ENCODE data around the gene PRDX2.
A peak's percentile ranks its signal among the peaks of the same experiment; 100 is the strongest.
"Not testable (repeated sequence)": the region's sequence is repeated elsewhere in the genome, so short reads cannot be mapped to it uniquely, and the experiment has no call there.

Gene PRDX2

DNA sequence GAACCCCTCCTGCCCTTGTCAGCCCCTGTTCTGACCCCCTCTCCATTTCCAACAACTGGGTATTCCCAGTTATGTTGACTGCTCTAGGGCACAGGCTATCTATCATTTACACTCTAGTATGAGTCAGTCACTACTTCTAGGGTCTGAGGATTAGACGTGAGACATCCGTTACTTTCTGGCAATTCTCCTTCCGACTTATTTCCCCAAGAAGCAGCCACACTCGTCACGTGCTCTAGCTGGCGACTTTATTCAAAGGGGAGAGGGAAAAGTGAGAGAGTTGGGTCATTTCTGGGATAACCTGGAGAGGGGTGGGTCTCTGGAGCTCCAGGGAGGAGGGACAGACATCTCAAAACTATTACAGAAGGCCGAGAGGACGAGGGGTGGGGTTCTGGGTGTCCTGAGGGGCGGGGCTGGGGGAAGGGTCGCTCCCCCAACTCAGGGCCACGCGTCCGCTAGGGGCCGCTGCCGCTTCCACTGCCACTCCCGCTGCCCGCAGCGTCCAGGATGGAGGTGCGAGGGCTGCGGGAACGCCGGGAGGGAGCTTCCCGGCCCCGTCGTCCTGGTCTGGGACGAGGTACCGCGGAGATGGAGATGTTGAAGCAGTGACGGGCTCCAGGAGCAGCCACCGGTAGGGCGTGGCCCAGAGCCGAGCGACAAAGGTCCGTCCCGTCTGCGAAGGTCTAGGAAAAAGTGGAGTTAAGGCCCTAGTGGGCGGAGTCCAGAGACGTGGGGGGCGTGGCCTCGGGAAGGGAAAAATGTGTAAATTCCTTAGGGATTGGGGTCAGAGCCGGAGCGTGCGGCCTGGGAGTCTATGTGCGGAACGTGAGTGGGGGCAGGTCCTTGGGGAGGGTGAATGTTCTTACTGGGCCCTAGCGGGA lies 23.9 kb upstream of the PRDX2 start:
- DNase-seq (ENCODE audit: low read depth) = no peak

DNA sequence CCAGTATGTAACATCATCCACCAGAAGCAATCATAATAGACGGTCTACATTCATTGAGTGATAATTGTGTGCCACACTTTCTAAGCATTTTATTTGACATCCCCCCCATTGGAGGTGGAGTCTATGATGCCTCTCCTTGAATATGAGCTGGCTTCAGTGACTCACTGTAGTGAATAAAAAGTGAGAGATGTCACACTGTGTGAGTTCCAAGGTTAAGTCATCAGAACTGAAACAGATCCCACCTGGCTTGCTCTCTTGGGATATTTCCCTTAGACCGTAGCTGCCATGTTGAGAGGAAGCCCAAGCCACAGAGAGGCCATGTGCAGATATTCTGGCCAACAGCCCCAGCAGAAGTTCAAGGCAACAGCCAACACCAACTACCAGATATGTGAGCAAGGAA lies 20.2 kb upstream of the PRDX2 start:
- DNase-seq (ENCODE audit: low read depth) = no peak

DNA sequence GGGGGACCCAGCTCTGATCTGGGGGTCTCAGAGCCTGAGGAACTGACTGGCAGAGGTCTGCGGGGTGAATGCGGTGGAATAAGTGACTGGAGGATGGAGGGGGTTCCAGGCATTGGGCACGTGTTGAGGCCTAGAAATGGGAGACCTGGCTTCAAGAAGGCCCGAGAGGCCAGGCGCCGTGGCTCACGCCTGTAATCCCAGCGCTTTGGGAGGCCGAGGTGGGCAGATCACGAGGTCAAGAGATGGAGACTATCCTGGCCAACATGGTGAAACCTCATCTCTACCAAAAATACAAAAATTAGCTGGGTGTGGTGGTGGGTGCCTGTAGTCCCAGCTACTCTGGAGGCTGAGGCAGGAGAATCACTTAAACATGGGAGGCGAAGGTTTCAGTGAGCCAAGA lies 16.2 kb upstream of the PRDX2 start:
- not testable (repeated sequence) for DNase-seq (ENCODE audit: low read depth)

DNA sequence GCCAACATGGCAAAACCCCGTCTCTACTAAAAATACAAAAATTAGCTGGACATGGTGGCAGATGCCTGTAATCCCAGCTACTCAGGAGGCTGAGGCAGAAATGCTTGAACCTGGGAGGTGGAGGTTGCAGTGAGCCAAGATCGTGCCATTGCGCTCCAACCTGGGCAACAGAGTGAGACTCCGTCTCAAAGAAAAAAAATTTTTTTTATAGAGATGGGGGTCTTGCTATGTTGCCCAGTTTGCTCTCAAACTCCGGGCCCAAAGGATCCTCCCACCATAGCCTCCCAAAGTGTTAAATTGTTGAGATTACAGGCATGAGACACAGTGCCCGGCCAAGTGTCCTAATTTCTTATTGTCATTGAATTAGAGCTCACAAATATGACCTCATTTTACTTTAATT lies 15.6 kb upstream of the PRDX2 start:
- DNase-seq (ENCODE audit: low read depth) = not testable (repeated sequence)

DNA sequence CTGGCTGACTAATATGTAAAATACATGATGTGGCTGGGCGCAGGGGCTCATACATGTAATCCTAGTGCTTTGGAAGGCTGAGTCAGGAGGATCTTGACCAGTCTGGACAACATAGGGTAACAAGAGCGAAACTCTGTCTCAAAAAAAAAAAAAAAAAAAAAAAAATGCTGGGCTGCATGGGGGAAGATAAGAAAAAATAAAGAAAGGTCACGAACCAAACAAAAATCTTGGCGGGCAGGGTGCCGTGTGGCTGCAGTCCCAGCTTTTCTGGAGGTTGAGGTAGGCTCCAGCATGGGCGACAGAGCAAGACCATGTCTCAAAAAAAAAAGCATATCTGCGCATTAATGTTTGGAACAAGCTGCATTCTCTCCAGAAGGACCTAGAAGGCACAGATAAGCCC lies 13.5 kb upstream of the PRDX2 start:
- no peak for DNase-seq (ENCODE audit: low read depth)

DNA sequence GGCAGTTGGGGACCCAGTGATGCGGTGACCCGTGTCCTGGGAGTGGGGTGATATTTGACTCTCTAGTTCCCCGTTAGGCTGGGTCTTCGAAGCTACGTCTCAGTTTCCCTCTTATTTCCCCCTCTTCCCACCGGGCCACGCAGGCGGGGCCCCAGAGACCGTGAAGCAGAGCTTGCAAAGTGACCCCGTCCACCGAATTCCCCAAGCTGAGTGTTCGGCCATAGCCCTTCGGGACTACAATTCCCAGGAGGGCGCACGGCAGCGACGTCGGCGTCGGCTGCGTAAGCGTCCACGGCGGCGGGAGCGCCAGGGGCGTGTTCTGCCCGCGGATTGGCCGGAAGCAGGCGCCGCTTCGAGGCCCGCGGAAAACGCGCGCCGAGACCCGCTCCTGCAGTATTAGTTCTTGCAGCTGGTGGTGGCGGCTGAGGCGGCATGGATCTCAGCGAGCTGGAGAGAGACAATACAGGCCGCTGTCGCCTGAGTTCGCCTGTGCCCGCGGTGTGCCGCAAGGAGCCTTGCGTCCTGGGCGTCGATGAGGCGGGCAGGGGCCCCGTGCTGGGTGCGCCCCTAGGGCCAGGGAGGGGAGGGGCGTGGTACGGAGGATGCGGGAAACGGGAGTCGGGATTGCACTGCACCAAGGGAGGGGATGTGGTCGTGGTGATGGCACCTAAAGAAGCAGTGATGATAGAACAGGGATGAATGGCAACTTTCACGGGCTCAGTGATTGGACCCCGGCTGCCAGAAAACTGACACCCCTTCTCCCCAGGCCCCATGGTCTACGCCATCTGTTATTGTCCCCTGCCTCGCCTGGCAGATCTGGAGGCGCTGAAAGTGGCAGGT lies 4.9 kb upstream of the PRDX2 start, which contains the start of gene RNASEH2A:
RNASEH2A (plus strand) TSS at position 343 of the 840 bp plus-strand sequence; CDS start at position 433, 90 bp downstream.
- peak; percentile 76 for DNase-seq (ENCODE audit: low read depth)

DNA sequence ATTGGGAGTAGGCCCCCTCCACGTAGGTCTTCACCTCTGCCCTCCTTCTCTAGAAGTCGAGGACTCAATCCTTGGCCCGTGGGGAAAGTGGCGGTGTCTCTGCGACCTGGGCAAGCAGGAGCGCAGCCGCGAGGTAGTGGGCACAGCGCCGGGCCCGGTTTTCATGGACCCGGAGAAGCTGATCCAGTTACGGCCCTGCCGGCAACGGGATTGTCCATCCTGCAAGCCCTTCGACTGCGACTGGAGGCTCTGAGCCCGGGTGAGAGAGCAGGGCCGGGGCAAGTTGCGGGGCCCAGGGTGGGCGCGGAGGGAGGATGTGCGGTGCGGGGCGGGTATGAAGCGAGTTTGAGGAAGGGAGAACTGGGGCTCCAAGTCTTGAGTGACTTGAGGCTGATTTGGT lies 2.5 kb upstream of the PRDX2 start:
- DNase-seq (ENCODE audit: low read depth) = no peak

DNA sequence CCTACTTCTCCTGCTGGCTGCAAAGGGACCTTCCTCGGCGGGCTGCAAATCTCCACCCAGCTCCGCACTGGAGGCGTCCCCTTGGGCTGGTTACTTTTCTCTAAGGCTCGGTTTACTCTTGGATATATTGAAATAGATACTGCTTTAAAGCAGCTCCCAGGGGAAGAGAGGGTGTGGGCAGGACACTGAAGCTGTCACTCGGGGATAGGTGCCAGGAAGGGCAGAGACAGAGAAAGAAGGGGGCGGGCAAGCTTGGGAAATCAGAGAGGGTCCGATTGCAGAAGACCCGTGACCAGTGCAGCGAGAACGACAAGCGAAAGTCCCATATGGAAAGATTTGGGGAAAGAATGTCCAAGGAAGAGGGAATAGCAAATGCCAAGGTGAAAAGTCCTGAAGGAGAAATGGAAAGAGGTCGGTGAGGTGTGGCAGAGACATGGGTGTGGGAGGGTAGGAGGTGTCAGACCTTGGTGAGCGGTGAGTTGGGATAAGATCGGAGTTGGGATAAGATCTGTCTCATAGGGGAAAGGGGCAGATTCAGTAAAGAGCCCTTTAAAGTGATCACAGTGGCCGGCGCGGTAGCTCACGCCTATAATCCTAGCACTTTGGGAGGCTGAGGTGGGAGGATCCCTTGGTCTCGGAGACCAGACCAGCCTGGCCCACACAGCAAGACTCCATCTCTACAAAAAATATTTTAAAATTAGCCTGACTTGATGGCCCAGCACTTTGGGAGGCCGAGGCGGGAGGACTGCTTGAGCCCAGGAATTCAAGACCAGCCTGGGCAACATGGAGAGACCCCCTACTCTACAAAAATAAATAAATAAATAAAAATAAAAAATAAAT lies 887 bp upstream of the PRDX2 start:
- no peak for DNase-seq (ENCODE audit: low read depth)

DNA sequence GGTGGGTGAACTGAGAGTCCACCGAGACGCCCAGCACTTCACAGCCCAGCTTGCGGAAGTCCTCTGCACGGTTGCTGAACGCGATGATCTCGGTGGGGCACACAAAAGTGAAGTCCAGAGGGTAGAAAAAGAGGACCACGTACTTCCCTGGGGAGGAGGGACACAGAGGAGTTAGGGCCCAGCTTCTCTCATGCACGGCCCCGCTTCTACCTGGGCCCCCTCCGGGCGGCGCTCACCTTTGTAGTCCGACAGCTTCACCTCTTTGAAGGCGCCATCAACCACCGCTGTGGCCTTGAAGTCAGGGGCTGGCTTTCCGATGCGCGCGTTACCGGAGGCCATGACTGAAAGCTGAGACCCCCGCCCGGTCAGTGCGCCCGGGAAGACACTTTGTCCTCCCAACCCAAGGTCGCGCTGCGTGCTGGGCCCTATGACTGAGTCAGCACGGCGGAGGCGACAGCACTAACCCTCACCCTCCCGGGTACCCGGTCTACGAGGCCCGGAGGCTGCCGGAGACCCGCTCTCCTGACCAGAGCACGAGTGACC lies 606 bp downstream of the PRDX2 start:
- no peak for DNase-seq (ENCODE audit: low read depth)

DNA sequence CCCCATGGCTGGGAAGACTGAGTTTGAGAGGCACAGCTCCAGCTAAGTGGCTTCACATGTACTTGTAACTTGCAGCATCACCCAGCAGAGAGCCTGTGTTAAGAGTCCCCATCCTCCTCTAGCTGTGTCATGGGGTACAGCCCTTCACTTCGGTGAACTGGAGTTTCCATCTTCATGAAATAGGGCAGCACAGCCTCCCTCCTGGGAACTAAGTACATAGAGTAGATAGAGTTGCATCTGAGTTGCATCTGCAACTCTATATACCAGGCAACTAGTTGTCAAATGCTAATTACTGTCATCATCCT lies 1.2 kb downstream of the PRDX2 start:
- no peak for DNase-seq (ENCODE audit: low read depth)

DNA sequence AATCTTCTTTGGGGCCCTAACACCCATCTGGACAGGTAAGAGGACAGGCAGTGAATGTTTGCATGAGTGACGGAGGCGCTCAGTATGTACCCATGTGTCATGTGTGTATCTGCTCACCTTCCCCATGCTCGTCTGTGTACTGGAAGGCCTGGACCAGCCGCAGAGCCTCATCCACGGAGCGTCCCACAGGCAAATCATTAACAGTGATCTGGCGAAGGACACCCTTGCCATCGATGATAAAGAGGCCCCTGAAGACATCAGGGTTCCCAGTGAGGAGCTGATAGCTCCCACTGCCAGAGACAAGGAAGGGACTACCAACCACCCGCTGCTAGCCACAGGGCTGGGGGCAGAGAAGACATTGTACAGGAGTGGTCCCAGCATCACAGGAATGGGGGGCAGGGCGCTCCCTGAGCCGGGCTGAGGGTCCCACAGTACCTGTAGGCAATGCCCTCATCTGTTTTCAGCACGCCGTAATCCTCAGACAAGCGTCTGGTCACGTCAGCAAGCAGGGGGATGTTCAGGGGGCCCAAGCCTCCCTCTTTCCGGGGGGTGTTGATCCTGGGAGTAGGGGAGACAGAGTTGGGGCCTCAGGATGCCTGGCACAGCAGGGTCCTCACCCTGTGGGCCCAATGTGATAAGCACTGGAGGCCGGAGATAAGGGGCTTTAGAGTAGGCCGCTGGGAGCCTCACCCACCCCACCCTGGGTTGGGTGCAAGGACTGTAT lies 1.7 kb downstream of the PRDX2 start:
- no peak for DNase-seq (ENCODE audit: low read depth)

DNA sequence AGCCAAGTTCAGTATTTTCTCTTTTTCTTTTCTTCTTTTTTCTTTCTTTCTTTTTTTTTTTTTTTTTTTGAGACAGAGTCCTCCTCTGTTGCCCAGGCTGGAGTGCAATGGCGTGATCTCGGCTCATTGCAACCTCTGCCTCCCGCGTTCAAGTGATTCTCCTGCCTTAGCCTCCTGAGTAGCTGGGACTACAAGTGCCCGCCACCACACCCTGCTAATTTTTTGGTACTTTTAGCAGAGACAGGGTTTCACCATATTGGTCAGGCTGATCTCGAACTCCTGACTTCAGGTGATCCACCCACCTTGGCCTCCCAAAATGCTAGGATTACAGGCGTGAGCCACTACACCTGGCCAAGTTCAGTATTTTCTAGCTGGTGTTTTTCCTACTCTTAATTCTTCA lies 4.0 kb downstream of the PRDX2 start:
- DNase-seq (ENCODE audit: low read depth) = not testable (repeated sequence)

DNA sequence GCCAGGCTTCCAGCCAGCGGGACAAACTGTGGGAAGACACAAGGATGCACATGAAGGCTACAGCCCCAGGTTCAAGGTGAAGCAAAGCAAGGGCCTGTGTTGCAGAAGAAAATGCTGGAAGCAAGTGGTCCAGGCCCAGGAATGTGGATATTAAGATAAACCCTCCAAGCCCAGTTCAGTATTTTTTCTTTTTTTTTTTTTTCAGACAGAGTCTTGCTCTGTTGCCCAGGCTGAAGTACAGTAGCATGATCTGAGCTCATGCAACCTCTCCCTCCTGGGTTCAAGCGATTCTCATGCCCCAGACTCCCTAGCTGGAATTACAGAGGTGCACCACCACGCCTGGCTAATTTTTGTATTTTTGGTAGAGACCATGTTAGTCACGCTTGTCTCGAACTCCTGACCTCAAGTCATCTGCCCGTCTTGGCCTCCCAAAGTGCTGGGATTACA lies 4.4 kb downstream of the PRDX2 start:
- DNase-seq (ENCODE audit: low read depth) = no peak

DNA sequence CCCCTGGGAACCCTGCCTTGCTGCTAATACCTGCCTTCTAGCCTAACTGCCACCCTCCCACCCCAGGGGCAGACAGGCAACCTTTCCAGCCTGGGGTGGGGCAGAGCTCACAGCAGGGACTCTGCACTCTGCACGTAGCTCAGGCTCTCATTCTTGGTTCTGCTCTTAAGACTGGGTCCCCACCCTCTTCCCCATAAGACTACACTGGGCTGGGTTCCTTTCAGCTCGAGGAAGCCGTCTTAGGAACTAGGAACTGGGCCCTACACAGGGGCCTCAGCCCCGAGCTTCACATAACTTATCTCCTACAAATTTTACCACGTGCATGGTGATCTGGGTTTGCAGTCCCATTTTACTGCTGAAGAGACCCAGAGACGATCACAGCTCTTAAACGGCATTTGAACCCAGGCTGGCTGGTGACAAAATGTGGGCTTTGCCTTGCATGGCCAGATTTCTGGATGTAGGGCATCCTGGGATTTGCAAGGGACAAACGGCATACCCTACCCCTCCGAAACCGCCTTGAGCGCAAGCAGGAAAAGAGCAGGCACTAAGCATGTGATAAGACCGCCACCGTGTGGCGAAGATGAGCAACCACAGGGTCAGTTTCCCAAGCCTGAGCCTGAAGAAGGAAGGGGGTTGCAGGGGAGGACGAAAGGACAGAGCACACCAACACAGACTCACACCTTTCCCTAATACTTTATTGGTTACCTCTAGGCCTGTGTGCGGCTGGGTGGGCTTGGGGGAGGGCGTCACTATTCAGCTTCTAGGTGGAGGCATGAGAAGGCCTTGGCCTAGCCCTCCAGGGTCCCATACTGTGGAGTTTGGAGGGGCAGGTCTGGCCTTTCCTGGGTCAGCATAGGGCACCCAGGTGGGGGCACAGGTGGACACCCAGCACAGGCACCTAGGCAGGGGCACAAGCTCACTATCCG lies 5.2 kb downstream of the PRDX2 start:
- DNase-seq (ENCODE audit: low read depth) = peak; percentile 67

DNA sequence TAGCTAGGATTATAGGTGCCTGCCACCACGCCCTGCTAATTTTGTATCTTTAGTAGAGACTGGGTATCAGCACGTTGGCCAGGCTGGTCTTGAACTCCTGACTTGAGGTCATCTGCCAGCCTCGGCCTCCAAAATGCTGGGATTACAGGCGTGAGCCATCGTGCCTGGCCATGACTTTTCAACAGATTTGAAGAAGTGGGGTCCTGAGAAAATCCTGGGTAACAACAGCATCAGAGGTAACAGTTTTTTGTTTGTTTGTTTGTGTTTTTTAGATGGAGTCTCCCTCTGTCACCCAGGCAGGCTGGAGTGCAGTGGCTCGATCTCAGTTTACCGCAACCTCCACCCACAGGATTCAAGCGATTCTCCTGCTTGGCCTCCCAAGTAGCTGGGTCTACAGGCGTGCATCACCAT lies 6.6 kb downstream of the PRDX2 start:
- no peak for DNase-seq (ENCODE audit: low read depth)

DNA sequence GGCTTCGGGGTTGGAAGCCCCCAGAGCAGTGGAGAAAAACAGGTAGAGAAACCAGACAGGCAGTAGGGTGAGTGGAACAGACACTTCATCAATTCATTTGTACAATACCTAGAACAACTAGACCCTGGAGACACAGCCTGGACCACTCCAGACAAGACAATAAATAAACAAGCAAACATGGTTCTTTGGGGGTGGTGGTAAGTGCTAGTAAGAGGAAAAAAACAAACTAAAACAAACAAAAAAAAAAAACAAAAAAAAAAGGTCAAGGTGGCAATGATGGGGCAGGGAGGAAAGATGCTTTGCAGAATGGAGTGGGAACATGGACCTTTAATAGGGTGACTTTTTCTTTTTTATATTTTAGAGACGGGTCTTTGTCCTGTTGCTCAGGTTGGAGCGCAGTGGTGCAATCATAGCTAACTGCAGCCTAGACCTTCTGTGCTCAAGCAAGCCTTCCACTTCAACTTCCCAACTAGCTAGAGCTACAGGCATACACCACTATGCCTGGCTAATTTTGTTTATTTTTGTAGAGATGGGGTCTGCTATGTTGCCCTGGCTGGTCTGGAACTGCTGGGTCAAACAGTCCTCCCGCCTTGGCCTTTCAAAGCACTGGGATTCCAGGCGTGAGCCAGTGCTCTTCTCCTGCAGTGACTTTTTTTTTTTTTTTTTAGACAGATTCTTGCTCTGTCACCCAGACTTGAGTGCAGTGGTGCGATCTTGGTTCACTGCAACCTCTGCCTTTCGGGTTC lies 7.2 kb downstream of the PRDX2 start:
- DNase-seq (ENCODE audit: low read depth) = no peak

DNA sequence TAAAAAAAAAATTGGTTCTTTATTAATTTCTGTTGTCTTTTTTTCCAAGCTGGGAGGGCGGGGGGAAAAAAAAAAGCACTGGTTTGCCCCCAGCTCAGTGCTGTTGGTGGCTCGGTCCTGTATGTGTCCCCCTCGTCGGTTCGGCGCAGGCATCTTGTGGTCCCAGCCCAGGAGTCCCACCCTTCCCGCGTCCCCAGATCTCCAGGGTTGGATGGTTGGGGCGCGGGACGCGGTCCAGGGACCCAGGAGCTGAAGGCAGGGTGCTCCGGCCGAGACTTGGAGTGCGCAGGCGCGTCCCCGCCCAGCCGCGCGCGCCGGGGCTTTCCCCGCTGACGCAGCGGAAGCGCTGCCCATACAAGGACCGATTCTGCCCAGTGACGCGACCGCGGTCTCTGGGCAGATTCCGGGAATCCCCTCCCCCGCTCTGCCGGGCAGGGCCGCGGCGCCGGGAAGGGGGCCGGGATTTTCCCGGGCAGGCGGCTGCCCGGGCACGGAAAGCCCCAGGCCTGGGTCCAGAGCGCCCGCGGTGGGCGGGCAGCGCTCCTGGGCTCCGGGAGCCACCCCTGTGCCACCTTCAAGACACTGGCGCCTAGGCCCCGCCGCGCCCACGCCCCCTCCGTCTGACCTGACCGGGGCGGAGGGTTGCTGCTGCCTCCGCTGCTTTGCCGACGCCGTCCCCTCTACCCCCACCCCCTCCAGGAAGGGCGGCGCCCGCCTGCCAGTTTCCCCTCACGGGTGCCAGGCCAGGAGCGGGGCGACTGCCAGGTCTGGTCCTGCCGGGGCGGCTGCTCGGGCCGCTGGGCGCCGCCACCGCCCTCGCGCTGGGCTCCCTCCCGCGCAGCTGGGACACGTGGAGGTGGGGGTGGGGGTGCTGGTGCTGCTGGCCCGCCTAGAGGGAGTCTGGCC lies 8.1 kb downstream of the PRDX2 start:
- DNase-seq (ENCODE audit: low read depth) = peak; percentile 92

DNA sequence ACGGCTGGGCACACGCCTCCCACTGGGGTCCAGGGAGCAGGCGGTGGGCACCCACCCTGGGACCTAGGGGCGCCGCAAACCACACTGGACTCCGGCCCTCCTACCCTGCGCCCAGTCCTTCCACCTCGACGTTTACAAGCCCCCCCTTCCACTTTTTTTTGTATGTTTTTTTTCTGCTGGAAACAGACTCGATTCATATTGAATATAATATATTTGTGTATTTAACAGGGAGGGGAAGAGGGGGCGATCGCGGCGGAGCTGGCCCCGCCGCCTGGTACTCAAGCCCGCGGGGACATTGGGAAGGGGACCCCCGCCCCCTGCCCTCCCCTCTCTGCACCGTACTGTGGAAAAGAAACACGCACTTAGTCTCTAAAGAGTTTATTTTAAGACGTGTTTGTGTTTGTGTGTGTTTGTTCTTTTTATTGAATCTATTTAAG lies 8.7 kb downstream of the PRDX2 start:
- no peak for DNase-seq (ENCODE audit: low read depth)

Data from activated T-cell treated with anti-CD3 and anti-CD28 coated beads for 1 hour (primary cell).